CD14-positive monocyte (primary cell): ENCODE data around the gene CD180. TPM values are rescaled to one million over a fixed set of nuclear protein-coding genes. Genes with fewer than 3 reads are reported as not detected.

Experiments
- DNase-seq, 3 donors: peaks; one replicate each; pipeline ENCODE4 v3.0.0-alpha.2; 2011 to 2022
- H2AFZ ChIP-seq: 2 replicates; pipeline ENCODE4 v1.6.0; 2012; ENCODE audit warnings: mild to moderate bottlenecking, low read depth, low read length, inconsistent platforms; ENCODE audit not compliant: insufficient read depth, poor library complexity, severe bottlenecking
- H3K27ac ChIP-seq, 2 donors: 1 replicate in 1 of 2; 2 replicates in 1 of 2; pipeline ENCODE4 v1.5.1; 2012 to 2013; ENCODE audit warnings: low read length in 2 of 2, control low read depth in 1 of 2, inconsistent platforms in 1 of 2, low read depth in 1 of 2, mild to moderate bottlenecking in 1 of 2
- H3K27me3 ChIP-seq, 2 donors: one replicate each; pipeline versions ENCODE4 v1.6.0 to v1.6.1; 2011 to 2013; ENCODE audit warnings: low read length in 2 of 2; ENCODE audit not compliant: control insufficient read depth in 2 of 2, insufficient read depth in 2 of 2
- H3K36me3 ChIP-seq, 2 donors: replicated peaks in 1 of 2; 1 replicate in 1 of 2; 2 replicates in 1 of 2; pipeline versions ENCODE4 v1.5.1 to v1.6.1; 2012 to 2013; ENCODE audit warnings: low read length in 2 of 2, control low read depth in 1 of 2, inconsistent platforms in 1 of 2, mild to moderate bottlenecking in 1 of 2; ENCODE audit not compliant: insufficient read depth in 2 of 2, control insufficient read depth in 1 of 2
- H3K4me1 ChIP-seq, 2 donors: 1 replicate in 1 of 2; 2 replicates in 1 of 2; pipeline versions ENCODE4 v1.5.1 to v1.6.1; 2012 to 2013; ENCODE audit warnings: low read length in 2 of 2, control low read depth in 1 of 2, inconsistent platforms in 1 of 2, mild to moderate bottlenecking in 1 of 2, moderate library complexity in 1 of 2; ENCODE audit not compliant: insufficient read depth in 2 of 2, control insufficient read depth in 1 of 2
- H3K4me2 ChIP-seq: replicated peaks from 2 replicates; pipeline ENCODE3; 2012; ENCODE audit warnings: low read length, moderate library complexity, mild to moderate bottlenecking; ENCODE audit not compliant: poor library complexity, severe bottlenecking; ENCODE audit errors: extremely low read depth
- H3K4me3 ChIP-seq, 3 experiments: fragments of 200-600 bp in 1 of 3; sonication (generic) in 1 of 3; replicated peaks in 1 of 3; 1 replicate in 2 of 3; 2 replicates in 1 of 3; pipeline ENCODE4 v1.5.1; 2011 to 2013; ENCODE audit warnings: low read length in 3 of 3, mild to moderate bottlenecking in 3 of 3, control low read depth in 2 of 3, low read depth in 2 of 3, inconsistent platforms in 1 of 3, moderate library complexity in 1 of 3
- H3K79me2 ChIP-seq: 2 replicates; pipeline ENCODE4 v1.6.0; 2012; ENCODE audit warnings: mild to moderate bottlenecking, control low read depth, inconsistent platforms, low read length, moderate library complexity; ENCODE audit not compliant: insufficient read depth
- H3K9ac ChIP-seq: 2 replicates; pipeline ENCODE4 v1.6.0; 2017; ENCODE audit warnings: low read length, mild to moderate bottlenecking; ENCODE audit not compliant: insufficient read depth, poor library complexity, severe bottlenecking
- H3K9me3 ChIP-seq, 2 donors: replicated peaks in 1 of 2; 1 replicate in 1 of 2; 2 replicates in 1 of 2; pipeline versions ENCODE4 v1.5.1 to v1.6.1; 2012 to 2013; ENCODE audit warnings: low read length in 2 of 2, control low read depth in 1 of 2; ENCODE audit not compliant: control insufficient read depth in 1 of 2, insufficient read depth in 1 of 2
- H4K20me1 ChIP-seq: 2 replicates; pipeline ENCODE4 v1.6.0; 2012; ENCODE audit warnings: mild to moderate bottlenecking, low read length, control low read depth, moderate library complexity; ENCODE audit not compliant: insufficient read depth
- H3K27ac Mint-ChIP-seq, 7 donors: one replicate each; pipeline ENCODE4 v1.8.0; 2020; ENCODE audit warnings: mild to moderate bottlenecking in 7 of 7, mixed read lengths in 7 of 7, moderate library complexity in 6 of 7, inconsistent platforms in 2 of 7
- H3K27me3 Mint-ChIP-seq, 3 donors: one replicate each; pipeline ENCODE4 v1.8.0; 2021 to 2022; ENCODE audit warnings: low read depth in 3 of 3, mild to moderate bottlenecking in 3 of 3, mixed read lengths in 3 of 3, moderate library complexity in 3 of 3, inconsistent platforms in 1 of 3
- H3K36me3 Mint-ChIP-seq, 2 donors: one replicate each; pipeline ENCODE4 v1.8.0; 2020; ENCODE audit warnings: mixed read lengths in 2 of 2, inconsistent platforms in 1 of 2, mild to moderate bottlenecking in 1 of 2
- H3K4me1 Mint-ChIP-seq: one replicate; pipeline ENCODE4 v1.8.0; 2020; ENCODE audit warnings: mild to moderate bottlenecking, mixed read lengths
- H3K4me3 Mint-ChIP-seq, 2 donors: one replicate each; pipeline ENCODE4 v1.8.0; 2020; ENCODE audit warnings: mild to moderate bottlenecking in 2 of 2, mixed read lengths in 2 of 2, moderate library complexity in 1 of 2
- H3K9me3 Mint-ChIP-seq, 7 donors: one replicate each; pipeline ENCODE4 v1.8.0; 2020 to 2022; ENCODE audit warnings: mixed read lengths in 7 of 7, mild to moderate bottlenecking in 6 of 7, moderate library complexity in 6 of 7, inconsistent platforms in 2 of 7
- WGBS: methylation state at CpG from one replicate; pipeline ENCODE4 v1.1.5; 2013; ENCODE audit warnings: missing lambda C conversion rate; ENCODE audit not compliant: insufficient coverage; 5-methylcytosine and 5-hydroxymethylcytosine counted together
- intact Hi-C, 2 donors: fragments of 100-400 bp; cut with micrococcal nuclease; formaldehyde crosslinking; loops; one replicate each; pipeline versions ENCODE4 v1.15.0 to v1.15.1; 2023
- polyA plus RNA-seq, 3 donors: library from polyadenylated mRNA; depleted of rRNA in 1 of 3; unstranded in 2 of 3; stranded (reverse) in 1 of 3; fragments of 300-500 nt in 2 of 3; fragments of >200 nt in 1 of 3; fragmentation: Illumina TruSeq in 2 of 3; gene quantifications; 1 replicate in 2 of 3; 2 replicates in 1 of 3; pipeline ENCODE4 v1.2.3, GENCODE V29; 2012 to 2021
- TF ChIP-seq, protein P1 (sequence below): fragments of 200-600 bp; IDR thresholded peaks from one replicate; pipeline ENCODE4 v1.8.0; 2022; ENCODE audit warnings: antibody characterized with exemption, mild to moderate bottlenecking

CD180 gene
- polyA plus RNA-seq, 3 donors, result 6.1 to 22.0 (median 11.7) TPM

DNA sequence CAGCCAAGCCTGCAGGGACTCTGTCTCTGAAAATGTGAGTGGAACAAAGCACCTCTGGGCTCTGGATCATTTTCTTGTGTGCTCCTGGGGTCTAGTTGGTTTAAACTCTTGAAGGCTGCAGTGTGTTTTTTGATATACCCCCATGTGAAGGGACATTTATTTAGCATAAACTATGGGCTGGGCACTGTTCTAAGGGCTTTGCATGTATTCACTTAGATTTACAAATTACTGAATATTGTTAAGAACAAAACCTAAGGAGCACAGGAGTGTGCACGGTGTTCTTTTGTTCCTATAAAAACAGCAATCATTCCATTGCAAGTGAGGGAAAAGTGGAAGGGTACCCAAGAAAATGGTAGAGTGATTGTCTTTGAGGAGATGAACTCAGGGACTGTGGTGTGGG is 20.0 kb upstream of the CD180 start:
- no peaks in the 10 kb centered on the region for H4K20me1 ChIP-seq
- Mint-ChIP-seq H3K27me3 (peaks cover 0 to under 1% (median under 1%) of the 10 kb centered on the region in 3 donors), H3K9me3 (peaks cover 0 to 4% (median 0%) of the 10 kb centered on the region in 7 donors), H3K4me1 (peaks cover 38% of the 10 kb centered on the region), H3K36me3 (peaks cover 0 to 5% of the 10 kb centered on the region in 2 donors), H3K4me3 (no peak overlapping the region), H3K27ac (peak overlapping the region; percentile 92 to 97 (median 95))
- peaks cover 28 to 30% of the 10 kb centered on the region in 2 donors for H3K4me1 ChIP-seq
- peak overlapping the region in 1 of 3 experiments; percentile 54 for H3K4me3 ChIP-seq
- H3K27ac ChIP-seq, result peak overlapping the region; percentile 75 to 95
- H3K27me3 ChIP-seq, result no peaks in the 10 kb centered on the region
- TF ChIP-seq, protein P1, sequence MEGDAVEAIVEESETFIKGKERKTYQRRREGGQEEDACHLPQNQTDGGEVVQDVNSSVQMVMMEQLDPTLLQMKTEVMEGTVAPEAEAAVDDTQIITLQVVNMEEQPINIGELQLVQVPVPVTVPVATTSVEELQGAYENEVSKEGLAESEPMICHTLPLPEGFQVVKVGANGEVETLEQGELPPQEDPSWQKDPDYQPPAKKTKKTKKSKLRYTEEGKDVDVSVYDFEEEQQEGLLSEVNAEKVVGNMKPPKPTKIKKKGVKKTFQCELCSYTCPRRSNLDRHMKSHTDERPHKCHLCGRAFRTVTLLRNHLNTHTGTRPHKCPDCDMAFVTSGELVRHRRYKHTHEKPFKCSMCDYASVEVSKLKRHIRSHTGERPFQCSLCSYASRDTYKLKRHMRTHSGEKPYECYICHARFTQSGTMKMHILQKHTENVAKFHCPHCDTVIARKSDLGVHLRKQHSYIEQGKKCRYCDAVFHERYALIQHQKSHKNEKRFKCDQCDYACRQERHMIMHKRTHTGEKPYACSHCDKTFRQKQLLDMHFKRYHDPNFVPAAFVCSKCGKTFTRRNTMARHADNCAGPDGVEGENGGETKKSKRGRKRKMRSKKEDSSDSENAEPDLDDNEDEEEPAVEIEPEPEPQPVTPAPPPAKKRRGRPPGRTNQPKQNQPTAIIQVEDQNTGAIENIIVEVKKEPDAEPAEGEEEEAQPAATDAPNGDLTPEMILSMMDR, result no peak
- no peak for DNase-seq
- peak overlapping the region; percentile 79 for H2AFZ ChIP-seq
- intact Hi-C loops, result loop anchor here in 1 of 2 donors (10.0 kb wide), 1 partner anchor 212 kb away; no protein-coding TSS in a partner anchor
- H3K9ac ChIP-seq, result no peak overlapping the region
- WGBS, result no CpG with 5 or more reads among the region's 1 CpG
- H3K36me3 ChIP-seq, result no peaks in the 10 kb centered on the region
- H3K79me2 ChIP-seq, result no peaks in the 10 kb centered on the region
- H3K4me2 ChIP-seq, result peak overlapping the region; percentile 63
- no peaks in the 10 kb centered on the region for H3K9me3 ChIP-seq

DNA sequence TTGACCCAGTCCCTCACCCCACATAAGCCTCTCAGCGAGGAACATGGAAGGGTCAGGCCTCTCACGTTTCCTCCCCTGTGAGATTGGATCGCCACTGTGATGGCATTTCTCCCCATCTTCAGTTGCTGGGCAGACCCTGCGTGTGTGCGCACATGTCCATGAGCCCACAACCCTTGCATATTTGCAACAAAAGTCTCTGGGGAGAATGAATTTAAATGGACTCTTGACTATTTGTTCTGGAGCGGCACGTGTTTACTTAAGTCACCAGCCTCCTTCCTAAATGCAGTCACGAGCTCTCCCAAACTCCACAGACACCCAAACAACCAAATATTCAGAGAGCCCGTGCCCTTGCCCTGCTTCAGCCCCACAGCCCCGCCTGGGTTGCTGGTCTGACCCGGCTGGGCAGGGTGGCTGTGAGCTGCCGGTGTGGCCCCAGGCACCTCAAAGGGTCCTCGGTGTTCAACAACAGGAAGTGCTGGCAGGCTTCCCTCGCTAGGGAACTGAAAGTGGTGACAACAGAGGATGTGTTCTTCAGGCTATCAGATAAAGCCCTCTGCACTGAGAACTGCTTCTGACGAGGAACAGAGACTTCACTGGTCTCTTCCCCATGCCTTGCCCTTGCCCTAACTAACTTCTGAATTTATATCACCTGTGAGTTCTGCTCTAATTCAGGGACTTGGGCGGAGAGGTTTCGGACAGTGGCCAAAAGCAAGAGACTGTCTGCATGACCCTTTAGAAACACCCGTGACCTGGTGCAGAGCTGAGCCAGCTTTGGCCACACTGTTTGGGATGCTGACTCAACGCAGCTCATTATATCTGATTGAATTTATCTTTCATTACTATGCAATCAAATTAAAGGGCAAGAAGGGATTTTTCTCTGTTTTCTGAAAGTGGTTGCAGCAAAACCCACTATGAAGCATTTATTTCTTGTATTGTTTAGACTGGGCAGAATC is 19.2 kb upstream of the CD180 start:
- H3K79me2 ChIP-seq, result no peaks in the 10 kb centered on the region
- intact Hi-C loops, result loop anchor here in 1 of 2 donors (10.0 kb wide), 1 partner anchor 211 kb away; no protein-coding TSS in a partner anchor
- Mint-ChIP-seq H3K27ac (peak overlapping the region; percentile 92 to 97 (median 95)), H3K4me3 (peak overlapping the region; percentile 56 to 88), H3K9me3 (peaks cover 0 to 4% (median 0%) of the 10 kb centered on the region in 7 donors), H3K27me3 (no peaks in the 10 kb centered on the region), H3K36me3 (peaks cover 0 to 5% of the 10 kb centered on the region in 2 donors), H3K4me1 (peaks cover 30% of the 10 kb centered on the region)
- H3K9me3 ChIP-seq, result no peaks in the 10 kb centered on the region
- peak overlapping the region; percentile 52 for H3K9ac ChIP-seq
- H3K4me3 ChIP-seq, result peak overlapping the region in 2 of 3 experiments; percentile 3 to 54
- TF ChIP-seq, protein P1, result no peak
- no peaks in the 10 kb centered on the region for H4K20me1 ChIP-seq
- H3K36me3 ChIP-seq, result no peaks in the 10 kb centered on the region
- DNase-seq, result peak; percentile 89 to 94 (median 90)
- no peaks in the 10 kb centered on the region for H3K27me3 ChIP-seq
- WGBS, result 35% methylated on average over 8 of the region's 19 CpGs
- H2AFZ ChIP-seq, result peak overlapping the region; percentile 79
- H3K4me2 ChIP-seq, result peak overlapping the region; percentile 63
- peak overlapping the region; percentile 75 to 95 for H3K27ac ChIP-seq
- peaks cover 21 to 24% of the 10 kb centered on the region in 2 donors for H3K4me1 ChIP-seq
